GM19397 (cell line): Measurements from ENCODE around the gene FBP2.
"Not testable (repeated sequence)": the region's sequence is repeated elsewhere in the genome, so short reads cannot be mapped to it uniquely, and the experiment has no call there.

Experiments used
- ATAC-seq: cut with Tn5 transposase; IDR thresholded peaks from one replicate; pipeline ENCODE4 v1.9.1; 2021; ENCODE audit warnings: mild to moderate bottlenecking, moderate library complexity; ENCODE audit not compliant: unreplicated experiment

The FBP2 gene

GRCh38 chr9:94564279-94564678, 29.3 kb downstream of the FBP2 start:
- not testable (repeated sequence) for ATAC-seq

DNA sequence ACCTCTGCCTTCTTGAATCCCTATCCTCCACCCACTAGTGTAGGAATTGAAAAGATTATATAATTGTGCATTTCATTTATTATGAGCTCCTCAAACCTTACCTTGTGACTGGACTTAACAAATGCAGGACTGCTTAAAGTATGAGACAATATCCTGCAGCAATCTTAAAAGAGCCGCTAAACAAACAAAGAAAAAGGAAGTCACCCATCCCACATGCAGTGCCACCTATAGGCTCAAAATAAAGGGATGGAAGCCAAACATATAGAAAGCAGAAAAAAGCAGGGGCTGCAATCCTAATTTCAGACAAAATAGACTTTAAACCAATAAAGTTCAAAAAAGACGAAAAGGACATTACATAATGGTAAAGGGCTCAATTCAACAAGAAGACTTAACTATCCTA, 30.1 kb downstream of the FBP2 start:
- no peak for ATAC-seq

DNA sequence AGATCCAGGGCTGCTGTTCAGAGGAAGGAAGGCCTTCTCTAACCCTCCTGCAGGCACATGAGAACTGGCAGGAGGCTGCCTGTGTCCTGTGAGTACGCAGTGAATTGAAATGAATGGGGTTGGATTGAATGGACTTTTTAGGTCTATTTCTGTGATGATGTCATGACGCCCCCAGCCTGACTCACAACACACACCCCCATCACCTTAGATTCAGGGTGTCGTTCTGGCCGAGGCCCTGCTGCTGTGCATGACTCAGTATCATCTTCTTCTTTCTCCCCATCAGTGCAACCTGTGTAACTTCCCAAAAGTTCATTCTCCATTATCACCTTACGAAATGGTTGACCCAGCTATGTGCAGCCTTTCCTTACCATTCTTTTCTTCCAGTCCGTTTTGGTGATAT, 33.4 kb downstream of the FBP2 start:
- no peak for ATAC-seq

- no peak for ATAC-seq
Observed at GRCh38 chr9:94557376-94557775, 36.2 kb downstream of the FBP2 start.

DNA sequence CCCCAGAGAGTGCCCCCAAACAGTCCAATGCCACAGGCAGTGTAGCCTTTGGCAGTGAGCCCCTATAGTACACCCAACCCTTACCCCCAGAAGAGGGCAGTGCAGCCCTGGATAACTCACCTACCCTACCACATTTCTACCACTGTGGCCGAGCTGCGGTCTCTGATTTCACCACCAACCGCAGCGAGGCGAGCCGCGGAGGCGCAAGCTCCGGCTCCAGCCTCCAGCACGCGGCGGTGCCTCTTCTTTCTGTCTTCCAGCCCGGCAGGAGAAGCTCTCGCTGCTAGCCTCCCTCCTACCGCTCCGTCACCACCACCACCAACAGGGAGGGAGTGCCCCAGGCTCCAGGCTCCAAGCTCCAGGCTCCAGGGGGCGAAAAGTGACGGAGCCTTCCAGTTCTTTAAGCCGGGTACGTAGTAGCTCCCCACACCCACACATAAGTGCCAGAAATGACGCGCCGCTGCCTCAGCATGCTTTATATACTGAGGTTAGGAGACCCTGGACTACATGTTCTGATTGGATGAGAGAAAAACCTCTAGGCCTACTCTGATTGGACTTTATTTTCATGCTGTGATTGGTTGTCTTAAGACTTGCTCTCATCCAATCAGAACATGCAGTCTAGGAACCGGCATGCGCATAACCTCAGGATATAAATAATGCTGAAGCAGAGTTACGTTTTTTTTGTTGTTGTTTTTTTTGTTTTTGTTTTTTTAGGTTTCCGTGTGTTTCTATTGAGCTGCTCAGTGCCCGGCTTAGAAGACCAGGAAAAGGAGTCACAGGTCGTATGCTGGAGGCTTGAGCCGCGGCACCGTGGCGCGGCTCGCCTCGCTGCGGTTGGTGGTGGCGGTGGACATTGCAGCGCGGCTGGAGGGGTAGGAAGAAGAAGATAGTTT, 38.9 kb downstream of the FBP2 start, which contains the start of gene PCAT7:
Gene PCAT7, plus strand, starts transcription at position 645 of the 893 bp plus-strand sequence.
- ATAC-seq = no peak

- no peak for ATAC-seq
Observed at GRCh38 chr9:94554078-94554438, 39.6 kb downstream of the FBP2 start.

DNA sequence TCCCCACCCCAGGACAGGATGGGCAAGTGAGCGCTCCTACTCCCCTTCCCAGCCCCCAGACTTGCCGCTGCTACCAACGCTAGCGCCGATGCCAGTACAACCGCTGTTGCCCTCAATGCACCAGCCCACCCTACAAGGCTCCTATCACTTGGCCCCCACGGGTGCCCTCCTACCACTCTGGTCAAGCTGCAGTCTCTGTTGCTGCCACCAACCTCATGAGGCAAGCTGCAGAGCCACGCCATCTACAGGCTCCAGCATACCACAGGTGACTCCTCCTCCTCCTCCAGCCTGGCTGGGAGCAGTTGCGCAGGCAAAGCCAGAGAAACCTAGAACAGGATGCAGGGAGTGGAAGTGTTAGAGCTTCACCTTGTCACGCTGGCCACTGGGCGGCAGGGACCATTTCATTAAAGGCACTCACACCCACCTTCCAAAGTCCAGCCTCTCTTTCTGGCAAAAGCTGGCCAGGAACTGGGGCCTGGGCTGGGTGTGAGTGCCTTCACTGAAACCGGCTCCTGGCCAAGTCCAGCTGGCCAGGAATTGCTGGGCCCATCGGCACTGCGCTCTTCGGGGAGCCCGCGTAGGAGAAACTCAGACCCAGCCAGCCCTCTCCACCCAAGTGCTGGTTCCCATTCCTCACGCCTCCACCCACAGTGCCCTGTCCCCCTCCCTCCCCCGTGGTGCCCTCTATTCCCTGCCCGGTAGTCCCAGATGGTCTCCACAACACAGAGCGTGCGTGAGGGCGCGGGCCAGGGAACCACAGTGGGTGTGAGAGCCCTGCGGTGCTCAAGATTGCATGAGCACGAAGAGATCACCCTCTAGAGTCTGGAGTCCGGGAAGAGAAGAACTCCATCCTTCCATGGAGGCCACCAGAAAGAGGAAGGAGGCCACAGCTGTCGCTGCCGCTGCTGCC, 40.3 kb downstream of the FBP2 start:
- ATAC-seq = no peak

DNA sequence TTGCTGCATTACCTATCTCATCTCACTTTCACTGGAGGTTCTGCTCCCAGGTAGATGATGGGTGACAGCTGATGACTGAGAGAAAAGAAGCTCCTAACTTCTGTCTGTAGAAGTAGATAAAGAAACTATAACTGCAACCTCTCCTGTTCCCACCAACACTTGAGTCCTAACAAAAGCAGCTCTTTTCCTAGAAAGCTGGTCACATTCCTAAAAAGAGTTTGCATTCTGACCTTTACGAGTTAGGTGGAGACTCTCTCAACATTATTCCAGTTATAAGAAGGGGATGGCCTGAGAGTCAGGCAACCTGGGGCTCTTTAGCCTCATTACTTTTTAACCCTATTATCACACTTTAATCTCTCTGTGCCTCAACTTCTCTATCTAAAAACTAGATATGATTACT, 47.7 kb downstream of the FBP2 start:
- ATAC-seq = no peak

- ATAC-seq = not testable (repeated sequence)
Observed at GRCh38 chr9:94544335-94544734, 49.3 kb downstream of the FBP2 start.

GRCh38 chr9:94538908-94539307, 54.7 kb downstream of the FBP2 start:
- ATAC-seq = no peak

- ATAC-seq = no peak
Observed at GRCh38 chr9:94534901-94535300, 58.7 kb downstream of the FBP2 start.

DNA sequence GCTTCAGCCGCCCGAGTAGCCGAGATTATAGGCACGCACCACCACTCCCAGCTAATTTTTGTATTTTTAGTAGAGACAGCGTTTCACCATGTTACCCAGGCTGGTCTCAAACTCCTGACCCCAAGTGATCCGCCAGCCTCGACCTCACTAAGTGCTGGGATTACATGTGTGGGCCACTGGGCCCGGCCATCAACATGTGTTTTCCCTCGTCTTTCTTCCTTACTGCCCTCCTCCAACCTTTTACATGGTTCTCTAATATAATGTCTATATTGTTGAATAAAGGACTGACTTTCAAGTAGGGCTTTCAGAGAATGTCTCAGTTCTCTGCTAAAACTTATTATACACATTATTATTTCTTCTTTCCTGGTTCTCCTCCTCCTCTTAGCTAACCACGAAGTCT, 60.0 kb downstream of the FBP2 start:
- ATAC-seq = no peak

- no peak for ATAC-seq
Observed at GRCh38 chr9:94533155-94533554, 60.5 kb downstream of the FBP2 start.

DNA sequence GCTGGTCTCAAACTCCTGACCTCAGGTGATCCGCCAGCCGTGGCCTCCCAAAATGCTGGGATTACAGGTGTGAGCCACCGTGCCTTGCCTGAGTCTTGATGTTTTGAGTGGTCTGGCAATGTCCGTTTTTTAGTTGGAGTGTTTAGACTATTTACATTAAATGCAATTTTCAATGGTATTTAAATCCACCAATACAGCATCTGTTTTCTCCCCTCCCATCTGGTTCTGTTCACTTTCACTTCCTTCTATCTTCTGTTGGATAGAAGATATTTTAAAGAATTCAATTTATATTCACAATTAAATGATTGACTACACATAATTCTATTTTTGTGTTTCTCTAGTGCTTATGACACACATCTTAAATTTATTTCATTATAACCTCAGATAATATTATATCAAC, 64.7 kb downstream of the FBP2 start:
- ATAC-seq = no peak

- ATAC-seq = no peak
Observed at GRCh38 chr9:94526951-94527350, 66.7 kb downstream of the FBP2 start.

DNA sequence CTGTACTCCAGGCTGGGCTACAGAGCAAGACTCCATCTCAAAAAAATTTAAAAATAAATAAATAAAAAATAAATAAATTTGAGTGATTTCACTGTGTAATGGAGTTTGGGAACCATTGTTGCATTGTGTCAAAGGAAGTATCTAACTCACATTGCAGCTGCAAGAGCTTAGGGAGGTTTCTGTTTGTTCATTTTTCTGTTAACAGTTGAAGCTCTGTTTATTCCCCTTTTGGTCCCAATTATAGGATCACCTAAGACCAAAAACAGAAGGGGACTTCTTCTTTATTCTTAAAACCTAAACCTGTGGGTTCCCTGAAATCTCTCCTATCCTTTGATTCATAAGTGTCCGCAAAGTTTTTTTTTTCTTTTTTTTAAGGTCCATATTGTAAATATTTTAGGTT, 67.4 kb downstream of the FBP2 start:
- ATAC-seq = no peak

GRCh38 chr9:94525396-94526035, 68.1 kb downstream of the FBP2 start:
- ATAC-seq = no peak

GRCh38 chr9:94517254-94517653, 76.4 kb downstream of the FBP2 start:
- no peak for ATAC-seq

DNA sequence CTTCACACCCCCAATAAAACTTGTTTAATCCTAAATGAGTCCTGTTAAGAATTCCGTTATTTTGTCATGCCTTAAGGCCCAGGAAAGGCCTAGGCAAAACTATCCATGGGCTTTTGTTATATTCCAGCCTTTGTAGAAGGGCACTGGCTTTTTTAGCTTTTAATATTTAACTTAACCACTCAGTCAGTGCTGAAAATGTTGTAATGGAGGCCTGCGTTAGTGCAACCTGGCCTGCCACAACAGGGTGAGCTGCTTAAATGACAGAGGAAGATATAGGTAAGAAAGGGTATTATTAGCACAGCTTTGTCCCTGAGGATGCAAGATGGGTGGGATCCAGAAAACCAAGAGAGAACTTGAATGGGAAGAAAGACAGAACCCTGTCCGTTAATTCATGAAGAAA, 78.9 kb downstream of the FBP2 start:
- ATAC-seq = no peak

DNA sequence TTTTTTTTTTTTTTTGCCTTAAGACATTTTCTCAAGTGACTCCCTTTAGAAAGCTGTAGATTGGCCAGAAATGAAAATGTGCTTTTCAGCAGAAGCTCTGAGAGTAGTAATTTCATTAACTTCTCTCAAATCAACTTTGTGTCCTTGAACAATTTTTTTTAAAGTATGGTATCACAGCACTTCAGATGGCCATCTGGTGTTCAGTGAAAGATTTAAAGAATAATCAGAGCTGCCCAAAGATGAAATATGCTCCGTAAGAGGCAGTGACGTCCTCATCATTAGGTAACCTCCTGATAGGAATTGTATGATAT, 81.7 kb downstream of the FBP2 start:
- no peak for ATAC-seq

GRCh38 chr9:94511134-94511954, 82.3 kb downstream of the FBP2 start:
- no peak for ATAC-seq
